GM19023 (cell line): ENCODE measurements around the gene DPH7.
"Not testable (repeated sequence)": the region's sequence is repeated elsewhere in the genome, so short reads cannot be mapped to it uniquely, and the experiment has no call there.

Experiments
- ATAC-seq: cut with Tn5 transposase; IDR thresholded peaks from one replicate; pipeline ENCODE4 v1.9.1; 2021; ENCODE audit warnings: mild to moderate bottlenecking, moderate library complexity; ENCODE audit not compliant: unreplicated experiment

Gene DPH7

GRCh38 chr9:137581361-137582285 lies 2.9 kb upstream of the DPH7 start:
- no peak for ATAC-seq

GRCh38 chr9:137580954-137581322 lies 2.2 kb upstream of the DPH7 start:
- ATAC-seq, result no peak

GRCh38 chr9:137580209-137580953 lies 1.7 kb upstream of the DPH7 start:
- no peak for ATAC-seq

GRCh38 chr9:137579259-137579604 lies 507 bp upstream of the DPH7 start:
- ATAC-seq, result no peak

- no peak for ATAC-seq
These were observed 2.9 kb downstream of the DPH7 start for GRCh38 chr9:137575716-137576411.

- ATAC-seq, result no peak
These were observed 3.4 kb downstream of the DPH7 start for GRCh38 chr9:137575364-137575715.

GRCh38 chr9:137574192-137574591 lies 4.5 kb downstream of the DPH7 start:
- no peak for ATAC-seq

GRCh38 chr9:137570566-137570965 lies 8.2 kb downstream of the DPH7 start:
- ATAC-seq, result no peak

- ATAC-seq, result no peak
These were observed 9.0 kb downstream of the DPH7 start for GRCh38 chr9:137569609-137570203.

GRCh38 chr9:137568445-137568844 lies 10.3 kb downstream of the DPH7 start:
- not testable (repeated sequence) for ATAC-seq

- ATAC-seq, result no peak
These were observed 13.8 kb downstream of the DPH7 start for GRCh38 chr9:137564817-137565411.

- ATAC-seq, result no peak
These were observed 14.6 kb downstream of the DPH7 start for GRCh38 chr9:137564134-137564533.

GRCh38 chr9:137558127-137558526 lies 20.6 kb downstream of the DPH7 start:
- no peak for ATAC-seq

- no peak for ATAC-seq
These were observed 22.5 kb downstream of the DPH7 start for GRCh38 chr9:137556069-137556838.

GRCh38 chr9:137555179-137555578 lies 23.5 kb downstream of the DPH7 start:
- no peak for ATAC-seq

GRCh38 chr9:137554349-137554748 lies 24.4 kb downstream of the DPH7 start:
- ATAC-seq, result no peak

GRCh38 chr9:137553654-137554053 lies 25.1 kb downstream of the DPH7 start:
- not testable (repeated sequence) for ATAC-seq

GRCh38 chr9:137552022-137552768 lies 26.5 kb downstream of the DPH7 start:
- peak; percentile 27 for ATAC-seq

GRCh38 chr9:137551264-137552021 lies 27.3 kb downstream of the DPH7 start, which contains the start of gene MRPL41:
Gene MRPL41, plus strand, starts transcription at chr9:137551879. Its CDS starts 203 bp downstream, at chr9:137552082.
- ATAC-seq, result peak; percentile 86
